Stimulated activated CD4-positive, alpha-beta T cell treated with anti-CD3 and anti-CD28 coated beads, TNF-alpha, amount 100 ng/mL, for 24 hours (primary cell): Measurements from ENCODE around the gene LIMS2.

Source experiments
- DNase-seq, 3 experiments: peaks; one replicate each; pipeline ENCODE4 v3.0.0-alpha.2; 2020; ENCODE audit warnings: low read depth in 3 of 3

LIMS2 gene

DNA sequence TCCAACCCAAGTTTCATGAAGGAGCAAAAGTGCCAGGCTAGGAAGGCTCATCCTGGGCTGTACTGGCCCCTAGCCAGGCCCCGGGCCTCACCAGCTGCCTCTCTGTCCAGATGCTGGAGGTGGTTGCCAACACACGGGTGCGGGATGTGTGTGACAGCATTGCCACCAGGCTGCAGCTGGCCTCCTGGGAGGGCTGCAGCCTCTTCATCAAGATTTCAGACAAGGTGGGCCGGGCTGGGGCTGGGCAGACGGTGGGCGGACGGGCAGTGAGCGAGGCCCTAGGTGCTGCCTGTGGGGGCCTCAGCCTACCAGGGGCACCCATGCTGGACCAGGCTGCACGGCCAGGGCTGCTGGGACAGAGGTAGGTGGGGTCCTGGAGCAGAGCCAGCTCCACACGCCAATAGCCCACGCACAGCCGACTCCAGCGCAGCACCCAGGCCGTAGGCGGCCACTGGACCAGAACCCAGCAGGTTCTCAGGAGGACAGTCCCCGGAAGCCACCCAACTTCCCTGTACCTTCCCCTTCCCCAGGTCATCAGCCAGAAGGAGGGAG is 41.2 kb downstream of the LIMS2 start:
- no peak for DNase-seq

DNA sequence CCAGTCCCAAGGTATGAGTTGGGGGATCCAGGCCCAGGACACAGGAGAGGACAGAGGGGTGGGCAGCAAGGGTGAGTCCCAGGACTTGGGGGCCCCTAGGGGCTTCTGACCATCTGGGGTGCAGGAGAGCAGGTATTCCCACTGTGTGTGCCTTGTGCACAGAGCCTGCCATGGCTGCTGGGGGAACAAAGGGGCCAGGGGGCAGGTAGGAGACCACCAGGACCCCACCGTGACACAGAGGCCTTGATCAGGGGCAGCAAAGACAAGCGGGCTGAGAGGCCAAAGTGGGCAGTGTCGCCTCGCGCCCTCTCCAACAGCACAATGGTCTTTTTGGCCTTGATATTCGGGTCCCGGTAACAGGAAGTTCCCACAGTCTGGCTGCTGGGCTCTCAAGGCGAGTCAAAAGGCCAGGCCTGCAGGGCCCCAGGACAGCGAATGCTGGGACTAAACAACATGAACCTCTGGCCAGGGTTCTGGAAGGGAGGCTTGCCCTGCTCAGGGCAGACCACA is 41.7 kb downstream of the LIMS2 start:
- DNase-seq = no peak

- DNase-seq = no peak
Measured at GRCh38 chr2:127632592-127633489, 42.5 kb downstream of the LIMS2 start.

- no peak for DNase-seq
Measured at GRCh38 chr2:127631997-127632581, 43.2 kb downstream of the LIMS2 start.

DNA sequence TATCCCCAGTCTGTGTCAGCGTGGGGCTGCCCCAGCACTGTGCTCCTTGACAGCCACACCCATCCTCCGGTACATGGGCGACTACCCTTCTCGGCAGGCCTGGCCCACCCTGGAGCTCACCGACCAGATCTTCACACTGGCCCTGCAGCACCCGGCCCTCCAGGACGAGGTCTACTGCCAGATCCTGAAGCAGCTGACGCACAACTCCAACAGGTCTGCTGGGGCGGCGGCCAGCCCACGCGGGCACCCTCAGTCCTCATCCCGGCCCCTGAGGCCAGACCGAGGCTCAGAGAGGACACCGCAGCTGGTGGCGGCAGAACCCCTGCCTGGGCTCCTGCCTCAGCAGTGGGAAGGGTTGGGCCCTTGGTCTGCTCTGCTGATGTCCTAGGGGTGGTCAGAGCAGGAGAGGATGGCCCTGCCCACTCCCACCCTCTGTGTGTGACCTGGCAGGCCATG is 43.8 kb downstream of the LIMS2 start:
- no peak for DNase-seq

DNA sequence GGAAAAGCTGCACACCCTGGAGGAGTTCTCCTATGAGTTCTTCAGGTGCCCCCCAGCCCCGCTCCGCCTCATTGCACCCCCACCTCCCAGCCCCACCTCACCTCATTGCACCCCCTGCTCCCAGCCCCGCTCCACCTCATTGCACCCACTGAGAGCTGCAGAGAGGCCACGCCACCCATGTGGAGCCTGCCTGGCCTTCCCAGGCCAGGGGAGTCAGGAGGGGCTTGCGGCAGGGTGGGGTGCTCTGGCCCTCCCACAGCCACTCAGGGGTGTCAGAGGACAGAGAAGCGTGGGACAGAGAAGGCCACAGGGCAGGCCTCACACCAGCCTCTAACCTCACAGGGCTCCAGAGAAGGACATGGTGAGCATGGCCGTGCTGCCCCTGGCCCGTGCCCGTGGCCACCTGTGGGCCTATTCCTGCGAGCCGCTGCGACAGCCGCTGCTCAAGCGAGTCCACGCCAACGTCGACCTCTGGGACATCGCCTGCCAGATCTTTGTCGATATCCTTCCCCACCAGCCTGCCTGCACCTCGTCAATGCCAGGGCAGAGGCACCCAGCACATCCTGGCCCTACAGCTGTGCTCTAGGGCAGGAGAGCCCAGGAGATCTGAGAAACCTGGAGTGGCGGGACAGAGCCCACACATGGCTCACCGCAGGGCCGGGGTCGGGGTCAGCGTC is 44.3 kb downstream of the LIMS2 start:
- DNase-seq = no peak

GRCh38 chr2:127630096-127630863 is 45.0 kb downstream of the LIMS2 start:
- no peak for DNase-seq

DNA sequence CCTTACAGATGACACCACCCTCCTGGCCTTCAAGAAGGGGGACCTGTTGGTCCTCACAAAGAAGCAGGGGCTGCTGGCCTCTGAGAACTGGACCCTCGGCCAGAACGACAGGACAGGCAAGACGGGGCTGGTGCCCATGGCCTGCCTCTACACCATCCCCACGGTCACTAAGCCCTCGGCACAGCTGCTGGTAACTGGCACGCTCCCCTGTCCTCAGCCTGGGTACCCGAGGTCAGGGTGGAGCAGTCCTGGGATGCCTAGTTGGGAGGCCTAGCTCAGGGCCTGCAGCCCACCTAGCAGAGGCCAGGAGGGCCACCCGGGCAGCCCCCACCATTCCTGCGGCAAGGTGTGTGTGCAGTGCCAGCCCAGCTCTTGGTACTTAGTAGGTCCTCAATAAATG is 45.7 kb downstream of the LIMS2 start:
- DNase-seq = no peak

DNA sequence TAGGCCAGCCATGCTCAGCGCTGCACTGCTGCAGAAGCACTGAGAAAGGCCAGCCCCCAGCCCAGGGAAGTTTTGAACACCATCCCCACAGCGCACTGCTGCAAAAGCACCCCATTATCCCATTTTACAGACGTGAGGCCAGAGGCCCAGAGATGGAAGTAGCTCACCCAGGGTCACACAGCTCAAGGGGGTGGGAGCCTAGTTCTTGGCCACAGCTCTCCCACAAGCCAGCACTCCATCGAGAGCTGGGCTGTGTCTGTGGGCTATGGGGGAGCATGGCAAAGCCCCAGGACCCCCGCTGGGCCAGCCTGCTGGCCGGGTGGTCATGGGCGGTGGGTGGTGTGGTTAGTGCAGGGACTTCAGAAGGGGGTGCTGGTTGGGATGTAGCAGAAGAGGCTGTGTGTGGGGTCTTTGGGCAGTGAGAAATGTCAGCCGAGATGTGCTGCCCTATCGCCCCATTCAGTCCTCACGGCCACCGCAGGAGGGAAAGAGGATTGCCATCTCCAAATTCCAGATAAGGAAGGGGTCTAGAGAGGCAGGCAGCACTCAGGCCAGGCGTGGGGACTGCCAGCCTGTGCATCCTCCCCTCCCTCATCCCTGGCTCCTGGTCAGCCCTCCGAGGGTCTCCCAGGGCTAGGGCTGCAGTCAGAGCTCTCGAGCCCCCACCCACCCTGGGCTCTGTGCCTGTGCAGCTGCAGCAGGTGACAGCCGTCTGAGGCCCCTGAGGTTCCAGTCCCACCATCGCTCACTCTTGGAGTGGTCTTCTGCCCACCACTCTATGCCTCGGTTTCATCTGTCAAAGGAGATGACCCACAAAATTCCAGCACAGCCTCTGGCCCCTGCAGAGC is 46.3 kb downstream of the LIMS2 start:
- DNase-seq = no peak

DNA sequence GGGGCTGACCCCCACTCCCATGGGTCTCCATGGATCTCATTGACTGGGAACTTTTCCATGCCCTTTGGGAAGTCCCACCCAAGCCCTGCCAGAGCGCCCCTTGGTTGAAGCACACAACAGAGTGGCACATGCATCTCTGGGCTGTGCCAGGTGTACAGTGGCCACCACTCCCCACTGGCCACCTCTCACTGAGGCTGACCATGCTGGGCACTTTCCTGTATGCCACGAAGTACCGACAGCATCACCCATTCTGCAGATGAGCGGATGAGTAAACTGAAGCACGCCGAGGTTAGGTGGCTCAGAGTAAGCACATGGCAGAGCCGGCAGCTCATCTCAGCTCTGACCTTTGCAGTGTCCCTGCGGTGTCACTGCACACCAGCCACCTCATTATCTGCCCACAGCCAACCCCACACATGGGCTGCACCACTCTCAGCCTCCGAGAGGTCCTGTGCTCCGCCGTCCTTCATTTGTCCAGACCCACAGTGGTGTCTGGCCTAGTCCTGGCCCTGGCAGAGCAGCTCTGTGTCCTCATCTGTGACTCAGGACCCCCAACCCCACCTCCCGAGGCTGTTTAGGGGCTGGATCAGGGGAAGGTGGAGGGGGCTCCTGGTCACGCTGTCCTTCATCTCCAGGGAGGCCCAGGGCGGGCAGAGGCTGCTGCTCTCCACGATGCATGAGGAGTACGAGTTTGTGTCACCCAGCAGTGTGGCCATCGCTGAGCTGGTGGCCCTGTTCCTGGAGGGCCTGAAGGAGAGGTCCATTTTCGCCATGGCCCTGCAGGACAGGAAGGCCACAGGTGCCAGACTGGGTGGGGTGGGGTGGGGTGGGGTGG is 47.4 kb downstream of the LIMS2 start:
- DNase-seq = no peak

- no peak for DNase-seq
Measured at GRCh38 chr2:127626917-127627739, 48.2 kb downstream of the LIMS2 start.

- DNase-seq = no peak
Measured at GRCh38 chr2:127626175-127626574, 49.2 kb downstream of the LIMS2 start.

- DNase-seq = no peak
Measured at GRCh38 chr2:127625572-127625951, 49.8 kb downstream of the LIMS2 start.

- DNase-seq = no peak
Measured at GRCh38 chr2:127624756-127625571, 50.4 kb downstream of the LIMS2 start.

GRCh38 chr2:127624320-127624755 is 51.0 kb downstream of the LIMS2 start:
- DNase-seq = no peak

GRCh38 chr2:127623388-127624319 is 51.7 kb downstream of the LIMS2 start:
- DNase-seq = no peak
